CD4-positive, alpha-beta T cell treated with Interferon gamma for 1 hour (primary cell): Measurements from ENCODE around the gene KCNV2.

Experiments
- DNase-seq: peaks from one replicate; pipeline ENCODE4 v3.0.0-alpha.2; 2020

Gene KCNV2

DNA sequence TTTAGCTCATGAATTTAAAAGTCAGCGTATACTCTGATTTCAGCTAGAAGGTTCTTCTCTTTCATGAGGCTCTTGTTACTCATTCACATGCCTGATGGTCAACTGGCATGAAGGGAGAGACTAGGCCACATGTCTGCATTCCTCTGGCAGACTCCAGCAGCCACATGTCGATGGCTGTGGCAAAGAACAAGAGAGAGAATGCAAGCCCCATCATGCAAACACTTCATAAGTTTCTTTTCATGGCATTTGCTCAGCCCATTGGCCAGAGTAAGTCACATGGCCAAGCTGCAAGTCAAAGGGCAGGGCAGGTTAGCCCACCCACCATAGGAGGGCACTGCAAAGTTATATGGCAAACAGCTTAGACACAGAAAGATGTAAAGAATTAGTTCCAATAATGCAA is 5.4 kb downstream of the KCNV2 start:
- DNase-seq = no peak

DNA sequence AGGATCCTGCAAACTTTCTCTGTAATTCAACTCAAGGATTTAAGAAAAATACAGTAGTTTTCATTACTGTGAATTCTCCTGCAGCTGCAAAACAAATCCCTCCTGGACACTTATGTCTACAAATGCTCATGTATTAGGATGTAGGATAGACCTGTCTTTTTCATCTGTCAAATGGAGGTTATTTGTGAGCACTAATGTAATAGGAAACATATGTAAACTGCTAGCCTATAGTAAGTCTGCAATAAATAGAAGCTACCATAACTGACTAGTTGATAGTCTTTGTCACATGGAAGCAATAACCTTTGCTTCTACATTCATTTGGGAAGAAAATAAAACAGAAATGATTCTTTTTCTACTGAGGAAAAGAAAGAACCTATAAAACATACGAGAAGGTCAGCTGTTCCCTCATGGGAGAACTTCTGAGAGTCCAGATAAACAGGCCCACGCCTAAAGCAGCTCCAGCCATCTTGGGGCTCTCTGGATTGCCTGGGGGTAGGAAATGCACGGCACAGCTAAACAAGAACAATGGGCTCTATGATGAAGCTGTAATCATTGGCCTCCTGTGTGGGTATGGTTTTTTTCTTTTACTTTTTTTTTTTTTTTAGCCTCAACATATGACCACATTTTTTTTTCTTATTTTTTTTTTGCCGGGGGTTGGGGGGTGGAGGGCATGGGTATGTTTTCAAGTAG is 6.2 kb downstream of the KCNV2 start:
- no peak for DNase-seq

DNA sequence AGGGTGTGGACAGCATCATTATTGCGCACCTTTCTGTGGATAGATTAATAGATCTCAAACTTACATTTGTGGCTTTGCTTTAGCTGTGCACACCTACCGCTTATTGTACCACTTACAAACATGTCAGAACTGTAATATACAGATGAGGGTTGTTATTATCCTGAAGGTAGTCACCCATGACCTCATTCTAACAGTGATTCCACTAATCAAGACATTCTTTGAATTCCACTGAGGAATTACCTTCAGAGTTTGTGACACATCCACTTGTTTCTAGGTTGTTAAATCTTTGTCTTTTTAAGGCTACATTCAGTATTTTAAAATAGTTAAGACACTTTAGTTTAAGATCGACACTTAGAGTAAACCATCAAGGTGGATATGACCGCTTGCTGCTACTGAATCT is 7.8 kb downstream of the KCNV2 start:
- DNase-seq = no peak

DNA sequence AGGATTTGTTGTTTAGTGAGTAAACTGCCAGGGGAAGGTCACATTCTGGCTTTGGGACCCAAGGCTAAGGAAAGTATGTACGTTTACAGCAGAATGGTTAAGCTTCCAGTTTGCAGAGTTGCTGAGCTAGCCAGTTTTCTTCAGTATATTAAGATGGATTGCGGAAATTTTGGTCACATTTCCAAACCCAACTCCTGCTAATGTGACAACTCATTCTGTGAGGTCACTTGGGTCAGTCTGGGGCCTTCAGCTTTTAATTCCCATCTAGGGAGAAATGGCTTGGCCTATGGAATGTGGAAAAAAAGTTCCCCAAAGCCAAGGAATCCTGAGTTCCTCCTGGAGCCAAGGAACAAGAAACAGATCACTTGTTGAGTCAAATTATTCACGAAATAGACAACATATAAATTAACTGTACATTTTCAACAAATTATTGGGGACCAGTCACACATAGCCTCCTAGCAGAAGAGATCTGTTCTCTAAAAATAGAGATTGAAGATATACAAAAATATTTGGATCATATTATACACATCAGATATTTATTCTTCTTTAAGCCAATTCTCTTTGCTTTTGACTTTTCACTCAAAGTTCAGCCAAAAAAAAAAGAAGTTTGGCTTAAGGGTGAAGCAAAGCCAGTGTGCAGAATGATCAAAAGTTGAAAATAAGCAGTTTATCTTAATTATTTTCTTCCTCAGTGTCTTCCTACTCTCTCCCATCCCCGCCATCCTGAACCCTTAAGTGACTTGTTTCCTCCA is 8.8 kb downstream of the KCNV2 start:
- DNase-seq = no peak

DNA sequence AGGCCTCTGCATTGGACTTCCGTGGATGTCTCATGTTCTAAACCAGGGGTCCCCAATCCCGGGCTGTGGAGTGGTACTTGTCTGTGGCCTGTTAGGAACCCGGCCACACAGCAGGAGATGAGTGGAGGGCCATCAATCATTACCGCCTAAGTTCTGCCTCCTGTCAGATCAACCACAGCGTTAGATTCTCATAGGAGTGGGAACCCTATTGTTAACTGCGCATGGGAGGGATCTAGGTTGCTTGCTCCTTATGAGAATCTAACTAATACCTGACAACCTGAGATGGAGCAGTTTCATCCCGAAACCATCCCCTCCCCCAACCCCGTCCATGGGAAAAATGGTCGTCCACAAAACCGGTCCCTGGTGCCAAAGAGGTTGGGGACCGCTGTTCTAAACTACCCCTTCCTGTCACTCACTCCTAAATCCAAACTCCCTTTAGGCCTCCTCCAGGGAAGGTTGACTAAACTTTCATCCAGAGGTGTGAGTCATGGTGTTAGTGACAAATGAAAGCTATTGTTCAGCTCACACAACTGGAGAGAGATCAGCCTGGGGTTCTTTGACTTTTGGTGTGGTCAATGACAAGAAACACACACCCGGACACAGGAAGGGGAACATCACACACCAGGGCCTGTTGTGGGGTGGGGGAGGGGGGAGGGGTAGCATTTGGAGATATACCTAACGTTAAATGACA is 9.5 kb downstream of the KCNV2 start:
- no peak for DNase-seq

DNA sequence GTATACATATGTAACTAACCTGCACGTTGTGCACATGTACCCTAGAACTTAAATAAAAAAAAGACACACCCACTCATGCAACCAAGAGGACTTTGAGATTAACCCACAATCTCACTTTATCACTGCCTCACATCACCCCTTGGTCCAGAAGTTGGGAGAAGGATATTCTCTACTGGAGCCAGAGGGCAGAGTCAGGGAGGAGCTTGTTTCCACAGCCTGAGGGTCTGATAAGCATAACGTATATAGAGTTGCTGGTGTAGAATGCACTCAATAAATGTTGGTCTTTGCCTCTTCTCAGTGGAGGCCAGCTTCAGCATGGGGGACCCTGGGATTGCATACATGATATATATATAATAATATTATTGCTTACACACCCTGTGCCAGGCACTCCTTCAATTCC is 10.1 kb downstream of the KCNV2 start:
- no peak for DNase-seq

DNA sequence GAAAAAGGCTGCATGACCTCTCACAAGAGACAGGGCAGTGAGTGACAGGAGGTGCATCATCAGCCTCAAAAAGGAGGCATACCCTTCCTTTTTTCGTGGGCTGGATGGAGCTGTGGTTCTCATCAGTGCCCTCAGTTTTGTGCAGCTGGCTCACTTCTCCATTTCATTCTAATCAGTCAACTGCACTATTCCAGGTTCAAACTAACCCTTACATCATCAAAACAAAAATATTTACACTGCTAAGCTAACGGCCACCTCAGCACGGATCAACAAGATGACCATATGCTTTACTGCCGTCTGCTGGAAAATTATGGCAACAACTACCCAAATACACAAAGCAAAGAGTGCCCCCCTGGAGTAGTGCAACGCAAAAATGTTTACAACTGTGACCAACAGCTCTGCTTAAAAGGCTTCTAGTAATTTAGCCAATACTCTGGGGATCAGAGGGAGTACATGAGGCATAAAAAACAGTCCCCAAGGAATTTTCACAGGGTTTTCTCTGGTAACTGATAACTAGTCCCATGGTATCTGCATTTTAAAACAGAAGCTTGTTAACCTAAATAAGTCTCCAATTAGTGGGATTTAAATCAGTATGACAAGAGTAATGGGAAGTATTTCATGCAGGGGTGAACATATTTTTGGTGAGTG is 10.8 kb downstream of the KCNV2 start:
- no peak for DNase-seq

DNA sequence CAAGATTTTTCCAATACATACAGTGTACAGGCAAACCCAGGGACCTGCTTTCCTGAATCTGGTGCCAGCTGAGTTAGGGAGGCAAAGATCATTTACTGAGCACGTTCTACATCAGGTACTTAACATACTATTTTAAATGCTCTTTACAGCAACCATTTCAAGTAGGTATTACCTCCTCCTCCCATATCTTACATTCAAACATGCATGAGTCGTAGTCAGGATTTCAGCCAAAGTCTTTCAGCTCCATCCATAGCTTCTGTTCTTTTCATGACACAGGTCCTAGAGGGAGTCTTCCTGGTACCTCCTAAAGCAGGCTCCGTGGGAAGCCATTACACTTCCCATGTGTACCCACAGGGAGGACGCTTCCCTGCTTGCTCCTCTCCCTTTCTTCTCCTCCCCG is 11.7 kb downstream of the KCNV2 start:
- no peak for DNase-seq

DNA sequence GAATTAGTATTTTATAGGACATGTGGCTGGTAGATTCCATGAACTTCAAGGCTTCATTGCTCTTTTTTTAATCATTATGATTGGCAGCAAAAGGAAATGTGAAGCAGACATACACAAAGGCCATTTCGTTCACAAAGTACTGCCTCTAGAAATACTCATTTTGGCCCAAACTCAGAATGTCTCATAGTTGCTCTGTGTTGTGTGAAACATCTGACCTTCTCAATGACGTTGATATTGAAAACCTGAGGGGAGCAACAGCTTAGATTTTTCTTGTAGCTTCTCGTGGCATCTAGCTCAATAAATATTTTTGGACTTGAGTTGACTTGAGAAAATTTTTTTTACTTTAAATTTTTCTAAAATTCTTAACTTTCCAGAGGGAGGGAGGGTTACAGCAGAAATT is 12.4 kb downstream of the KCNV2 start:
- no peak for DNase-seq

DNA sequence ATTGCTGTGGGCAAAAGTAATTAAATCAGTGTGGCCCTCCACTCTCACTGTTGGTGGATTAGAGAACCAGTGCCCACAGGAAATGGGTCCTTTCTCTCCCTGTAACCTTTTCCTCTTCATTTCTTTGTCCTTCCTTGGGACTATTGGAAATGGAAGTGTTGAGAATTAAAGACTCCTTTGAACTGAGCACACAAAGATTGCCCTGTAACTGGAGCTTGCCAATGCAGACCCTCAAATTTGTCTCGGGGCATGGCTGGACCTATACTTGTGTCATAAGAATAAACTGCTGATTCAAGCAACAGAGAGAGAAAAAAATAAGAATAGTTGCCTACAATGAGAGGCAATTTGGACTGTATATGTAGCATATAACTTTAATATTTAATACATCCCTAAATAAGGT is 13.7 kb downstream of the KCNV2 start:
- no peak for DNase-seq

DNA sequence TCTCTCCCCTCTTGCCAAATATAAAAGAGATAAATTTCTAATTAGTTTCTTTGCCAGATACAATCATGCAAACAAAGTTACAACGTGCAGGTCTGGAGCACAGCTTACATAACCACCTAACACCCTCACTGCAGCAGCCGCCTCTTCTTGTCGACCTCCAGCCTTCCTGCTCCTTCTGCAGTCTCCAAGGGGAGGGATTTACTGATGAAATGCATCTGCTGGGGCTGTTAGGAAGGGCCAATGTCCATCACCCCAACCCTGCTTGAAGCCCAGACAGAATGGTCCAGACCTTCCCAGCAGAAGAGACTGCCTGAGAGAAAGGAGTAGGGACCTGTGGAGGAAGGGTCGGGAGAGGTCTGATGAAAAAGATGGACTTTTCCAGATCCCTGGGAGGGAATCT is 15.2 kb downstream of the KCNV2 start:
- DNase-seq = no peak

DNA sequence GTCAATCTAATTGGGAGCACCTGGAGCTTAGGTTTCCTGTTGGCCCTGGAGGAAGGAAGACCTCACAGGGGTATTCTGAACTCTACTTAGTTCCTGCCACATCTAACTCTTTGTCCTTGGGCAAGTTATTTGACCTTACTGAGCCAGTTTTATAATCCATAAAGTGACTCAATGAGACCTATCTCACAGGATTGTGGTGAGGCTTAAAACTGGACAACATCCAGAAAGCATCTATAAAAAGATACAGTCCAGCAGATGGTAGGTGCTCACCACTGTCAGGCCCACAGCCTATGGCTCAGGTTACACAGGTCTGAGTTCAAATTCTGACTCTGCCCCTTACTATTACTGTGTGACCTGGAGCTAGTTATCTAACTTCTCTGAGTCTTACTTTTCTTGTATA is 23.3 kb downstream of the KCNV2 start:
- DNase-seq = no peak

DNA sequence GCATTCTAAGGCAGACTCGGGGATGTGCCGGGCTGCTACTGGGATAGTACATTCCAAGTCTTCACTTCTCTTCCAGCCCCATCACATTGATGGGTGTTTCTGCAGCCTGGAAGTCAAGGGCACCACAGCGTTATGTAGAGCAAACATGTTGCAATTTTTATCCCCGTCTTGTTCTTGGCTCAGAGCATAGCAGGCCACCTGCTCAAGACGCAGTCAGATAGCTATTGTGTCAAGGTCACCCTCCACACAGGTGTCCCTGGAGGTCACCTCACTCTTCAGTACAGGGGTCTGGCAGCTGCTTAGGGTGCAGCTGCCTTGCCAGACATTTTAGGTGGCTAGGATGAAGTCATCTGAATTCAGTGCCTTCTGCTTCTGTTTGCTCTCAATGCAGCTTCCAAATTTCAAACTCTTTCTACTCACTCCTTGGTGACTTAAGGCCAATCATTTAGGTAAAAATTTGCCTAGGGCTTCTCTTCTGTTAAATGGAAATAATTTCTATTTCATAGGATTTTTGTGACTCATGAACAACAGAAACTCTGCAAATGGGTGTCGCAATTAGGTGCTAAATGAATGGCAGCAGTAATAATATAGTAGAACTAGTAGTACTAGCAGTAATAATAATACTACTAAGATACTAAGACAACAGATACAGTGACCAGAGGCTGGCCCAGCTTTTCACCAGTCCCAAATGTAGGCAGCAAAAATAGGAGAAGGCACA is 24.3 kb downstream of the KCNV2 start:
- DNase-seq = no peak

DNA sequence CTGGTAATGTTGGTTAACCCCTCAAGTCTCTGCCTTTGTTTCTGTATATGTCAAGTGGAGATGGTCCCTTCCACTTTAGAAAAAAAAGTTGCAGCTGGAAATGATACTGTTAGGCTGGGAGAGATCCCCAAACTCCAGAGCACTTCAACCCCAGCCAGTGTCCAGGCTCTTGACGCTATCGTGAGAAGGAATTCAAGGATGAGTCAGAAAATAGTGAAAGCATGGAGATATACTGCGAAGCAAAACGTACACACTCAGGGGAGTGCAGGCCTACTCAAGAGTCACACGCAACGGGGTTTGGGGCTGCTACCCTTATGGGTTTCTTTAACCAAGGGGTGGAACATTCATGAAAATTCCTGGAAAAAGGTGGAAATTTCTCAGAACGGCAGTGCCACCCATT is 24.9 kb downstream of the KCNV2 start:
- no peak for DNase-seq

DNA sequence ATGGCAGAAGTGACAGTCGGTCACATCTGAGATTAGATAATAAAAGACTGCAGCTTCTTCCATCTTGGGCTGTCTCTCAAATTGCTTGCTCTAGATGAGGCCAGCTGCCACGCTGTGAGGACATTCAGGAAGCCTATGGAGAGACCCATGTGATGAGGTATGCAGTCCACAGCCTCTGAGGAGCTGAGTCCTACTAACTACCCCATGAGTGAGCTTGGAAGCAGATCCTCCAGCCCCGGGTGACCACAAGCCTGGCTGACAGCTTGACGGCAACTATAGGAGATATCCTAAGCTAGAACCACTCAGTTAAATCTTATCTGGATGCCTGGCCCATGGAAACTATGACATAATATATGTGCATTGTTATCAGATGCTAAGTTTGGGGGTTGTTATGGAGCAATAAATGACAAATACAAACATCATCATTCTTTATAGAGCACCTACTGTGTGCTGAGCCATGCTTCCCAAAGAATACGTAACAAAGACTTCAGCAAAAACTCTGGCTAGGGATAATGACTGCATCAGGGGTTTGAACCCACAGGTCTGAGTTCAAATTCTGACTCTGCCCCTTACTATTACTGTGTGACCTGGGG is 26.7 kb downstream of the KCNV2 start:
- no peak for DNase-seq

DNA sequence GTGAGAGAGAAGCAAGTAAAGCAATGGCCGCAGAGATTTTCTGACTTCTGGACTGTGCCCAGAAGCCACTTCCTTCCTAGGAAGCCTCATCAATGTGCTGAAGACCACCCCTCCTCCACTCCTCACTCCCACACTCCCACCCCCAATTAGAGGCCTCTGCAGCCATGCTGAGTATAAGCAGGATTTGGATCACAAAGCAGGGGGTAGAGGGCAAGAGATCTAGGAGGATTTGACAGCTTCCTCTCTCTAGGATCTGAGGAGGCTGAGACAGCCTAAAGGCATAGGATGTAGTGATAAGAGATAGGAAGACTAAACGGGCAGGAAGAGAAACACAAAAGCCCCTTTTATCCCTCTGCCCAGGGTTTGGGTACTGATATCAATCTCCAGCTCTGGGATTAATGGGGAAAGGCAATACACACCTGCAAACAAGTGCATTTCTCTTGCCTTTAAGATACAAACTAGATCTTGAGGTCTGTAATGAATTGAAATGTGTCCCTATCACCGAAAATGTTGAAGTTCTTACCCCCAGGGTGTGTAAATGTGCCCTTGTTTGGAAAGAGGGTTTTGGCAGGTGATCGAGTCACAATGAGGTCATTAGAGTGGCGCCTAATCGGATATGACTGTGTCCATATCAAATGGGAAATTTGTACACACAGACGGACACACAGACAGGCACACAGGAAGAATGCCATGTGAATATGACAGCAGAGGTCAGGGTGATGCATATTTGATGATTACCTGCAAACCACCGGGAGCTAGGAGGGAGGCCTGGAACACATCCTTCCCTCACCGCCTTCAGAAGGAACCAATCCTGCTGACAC is 28.5 kb downstream of the KCNV2 start:
- no peak for DNase-seq

DNA sequence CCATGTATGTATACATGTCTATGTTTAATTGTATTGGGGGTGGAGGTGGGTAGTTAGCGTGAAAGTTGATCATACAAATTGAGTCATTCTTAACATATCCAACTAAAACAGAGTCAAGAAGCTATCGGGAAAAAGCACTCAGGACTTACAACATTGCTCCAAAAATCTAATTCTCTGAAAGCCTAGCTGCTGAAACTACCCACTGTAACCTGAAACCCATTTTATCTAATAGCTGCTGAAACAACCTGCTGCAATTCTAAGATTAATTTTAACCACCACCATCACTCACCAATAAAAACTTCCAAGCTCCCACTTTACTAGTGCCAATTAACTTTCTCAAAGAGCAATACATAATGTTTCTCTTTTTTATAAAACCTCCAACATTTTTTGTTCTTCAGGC is 32.2 kb downstream of the KCNV2 start:
- no peak for DNase-seq

DNA sequence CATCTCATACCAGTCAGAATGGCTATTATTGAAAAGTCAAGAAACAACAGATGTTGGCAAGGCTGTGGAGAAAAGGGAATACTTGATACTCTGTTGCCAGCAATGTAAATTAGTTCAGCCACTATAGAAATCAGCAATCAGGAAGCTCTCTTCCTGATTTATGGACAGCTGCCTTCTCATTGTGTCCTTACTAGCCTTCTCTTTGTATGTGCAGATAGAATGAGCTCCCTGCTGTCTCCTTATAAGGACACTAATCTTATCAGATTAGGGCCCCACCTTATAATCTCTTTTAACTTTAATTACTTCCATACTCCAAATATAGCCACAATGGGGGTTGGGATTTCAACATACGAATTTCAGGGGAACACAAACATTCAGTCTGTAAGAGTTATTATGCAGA is 38.0 kb downstream of the KCNV2 start:
- DNase-seq = no peak

DNA sequence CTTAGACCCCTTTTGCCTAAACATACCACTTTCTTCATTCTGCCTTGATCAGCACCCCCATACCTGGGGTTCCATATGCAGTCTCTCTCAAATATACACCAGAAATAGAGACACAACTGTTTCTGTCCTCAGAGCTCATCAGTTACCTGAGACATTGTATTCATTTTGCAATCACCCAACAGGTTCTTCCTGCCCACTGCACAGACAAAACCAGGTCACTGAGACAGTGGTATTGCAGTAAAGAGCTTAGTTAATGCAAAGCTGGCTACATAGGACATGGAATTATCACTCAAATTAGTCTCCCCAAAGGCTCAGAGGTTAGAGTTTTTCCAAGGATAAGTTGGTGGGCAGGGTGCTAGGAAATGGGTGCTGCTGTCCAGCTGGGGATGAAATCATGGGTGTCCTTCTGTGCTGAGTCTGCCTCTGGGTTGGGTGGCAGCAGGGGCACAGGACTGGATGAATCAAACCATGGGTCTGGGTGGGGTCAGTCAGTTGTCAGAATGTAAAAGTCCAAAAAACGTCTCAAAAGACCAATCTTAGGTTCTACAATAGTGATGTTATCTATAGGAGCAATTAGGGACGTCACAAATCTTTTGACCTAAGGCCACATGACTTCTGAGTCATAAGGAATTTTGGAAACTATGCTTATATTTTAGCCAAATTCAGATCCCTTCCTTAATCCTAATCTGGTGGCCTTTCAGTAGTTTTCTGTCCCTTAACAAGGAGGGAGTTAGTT is 41.0 kb downstream of the KCNV2 start:
- DNase-seq = no peak

DNA sequence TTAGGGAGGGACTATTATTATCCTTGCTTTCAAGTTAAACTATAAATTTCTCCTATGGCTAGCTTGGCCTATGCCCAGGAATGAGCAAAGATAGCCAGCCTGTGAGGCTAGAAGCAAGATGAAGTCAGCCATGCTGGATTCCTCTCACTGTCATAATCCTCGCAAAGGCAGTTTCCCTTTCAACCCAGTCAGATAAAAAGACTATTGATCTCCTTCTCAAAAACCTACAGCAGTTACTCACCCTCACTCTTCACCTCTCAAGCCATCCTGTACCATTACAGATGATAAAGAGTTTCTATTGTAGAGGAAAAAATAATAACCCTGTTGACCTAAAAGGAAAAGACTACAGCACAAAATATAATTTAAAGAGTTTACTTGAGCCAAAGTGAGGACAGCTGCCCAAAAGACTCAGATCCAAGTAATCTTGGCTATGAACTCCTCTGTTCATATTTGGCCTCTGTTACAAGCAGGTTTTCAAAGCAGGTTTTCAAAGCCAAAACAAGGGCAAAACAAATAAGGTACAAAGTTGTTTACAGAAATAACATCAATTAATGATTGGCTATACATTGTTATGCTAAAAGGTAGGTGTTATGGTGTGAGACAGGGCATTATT is 41.7 kb downstream of the KCNV2 start:
- no peak for DNase-seq

DNA sequence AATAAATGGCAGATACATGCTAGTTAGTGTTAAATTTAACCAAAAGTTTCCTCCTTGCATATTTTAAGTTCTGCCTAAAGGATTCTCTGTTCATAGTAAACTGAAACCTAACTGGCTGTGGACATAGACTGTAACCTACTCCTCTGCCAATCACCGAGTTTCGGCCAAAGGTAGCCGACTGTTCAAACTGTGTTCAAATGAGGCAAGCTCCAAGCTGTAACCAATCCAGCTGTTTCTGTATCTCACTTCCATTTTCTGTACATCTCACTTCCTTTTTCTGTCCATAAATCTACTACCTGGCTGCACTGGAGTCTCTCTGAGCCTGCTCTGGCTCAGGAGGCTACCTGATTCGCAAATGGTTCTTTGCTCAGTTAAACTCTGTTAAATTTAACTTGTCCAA is 44.1 kb downstream of the KCNV2 start:
- DNase-seq = no peak
